ENCODE results near the gene CD63.

The CD63 gene

DNA sequence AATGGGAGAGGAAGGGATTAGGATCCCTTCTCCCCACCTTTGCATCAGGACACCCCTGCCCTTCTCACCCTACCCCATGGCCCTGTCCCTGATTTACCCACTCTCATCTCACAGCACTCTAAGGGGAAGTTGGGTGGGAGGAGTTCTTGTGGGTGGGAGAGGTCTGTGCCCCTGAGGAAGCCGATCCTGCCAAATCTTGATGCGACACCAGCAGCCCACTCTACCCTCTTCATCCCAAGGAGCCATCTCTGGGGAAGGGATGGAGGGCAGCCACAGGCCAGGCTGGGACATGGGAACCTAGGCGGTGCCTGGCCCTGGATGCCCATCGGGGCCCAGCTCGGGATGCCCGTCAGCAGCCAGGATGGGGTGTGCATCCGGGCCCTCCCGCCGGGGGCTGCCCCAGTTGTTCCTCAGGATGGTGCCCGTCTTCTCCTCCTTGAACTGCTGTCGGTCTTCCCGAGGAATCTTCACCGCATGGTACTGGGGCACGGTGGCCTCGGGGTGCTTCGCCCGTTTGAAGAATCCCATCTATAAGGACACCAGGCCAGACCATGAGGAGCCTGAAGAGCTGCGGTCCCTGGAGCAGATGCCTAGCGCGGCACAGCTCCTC is 43.9 kb downstream of the CD63 start:
- no peak for DNase-seq

DNA sequence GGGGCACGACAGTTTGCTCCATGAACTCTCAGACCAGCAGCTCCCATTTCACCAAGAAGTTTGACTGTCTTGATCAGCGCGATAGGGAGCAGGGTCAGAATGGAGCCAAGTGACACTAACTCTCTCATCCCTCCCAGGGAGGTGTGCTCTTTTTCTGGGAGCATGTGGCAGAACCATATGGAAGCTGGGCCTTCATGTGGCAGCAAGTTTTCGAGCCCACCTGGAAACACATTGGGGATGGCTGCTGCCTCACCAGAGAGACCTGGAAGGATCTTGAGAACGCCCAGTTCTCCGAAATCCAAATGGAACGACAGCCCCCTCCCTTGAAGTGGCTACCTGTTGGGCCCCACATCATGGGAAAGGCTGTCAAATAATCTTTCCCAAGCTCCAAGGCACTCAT is 45.1 kb downstream of the CD63 start:
- DNase-seq, result no peak

DNA sequence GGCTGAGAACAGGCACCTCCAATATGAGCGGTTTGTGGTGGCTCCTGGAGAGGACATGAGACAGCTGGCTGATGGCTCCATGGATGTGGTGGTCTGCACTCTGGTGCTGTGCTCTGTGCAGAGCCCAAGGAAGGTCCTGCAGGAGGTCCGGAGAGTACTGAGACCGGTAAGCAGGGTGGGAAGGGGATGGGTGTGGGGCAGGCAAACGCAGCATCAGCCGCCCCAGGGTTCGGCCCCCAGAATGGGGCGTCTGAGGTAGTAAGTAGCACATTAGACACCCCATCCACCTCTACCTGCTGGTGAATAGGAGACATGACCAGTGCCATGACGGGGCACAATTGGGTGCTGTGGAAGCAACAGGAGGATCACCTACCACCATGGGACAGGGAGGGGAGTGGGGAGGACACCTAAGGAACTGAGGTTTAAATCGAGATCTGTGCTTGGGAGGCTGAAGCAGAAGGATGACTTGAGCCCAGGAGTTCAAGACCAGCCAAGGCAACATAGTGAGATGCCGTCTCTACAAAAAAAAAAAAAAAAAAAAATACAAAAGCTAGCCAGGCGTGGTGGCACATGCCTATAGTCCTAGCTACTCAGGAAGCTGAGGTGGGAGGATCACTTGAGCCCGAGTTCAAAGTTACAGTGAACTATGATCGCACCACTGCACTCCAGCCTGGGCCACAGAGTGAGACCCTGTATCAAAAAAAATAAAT is 46.6 kb downstream of the CD63 start:
- no peak for DNase-seq

DNA sequence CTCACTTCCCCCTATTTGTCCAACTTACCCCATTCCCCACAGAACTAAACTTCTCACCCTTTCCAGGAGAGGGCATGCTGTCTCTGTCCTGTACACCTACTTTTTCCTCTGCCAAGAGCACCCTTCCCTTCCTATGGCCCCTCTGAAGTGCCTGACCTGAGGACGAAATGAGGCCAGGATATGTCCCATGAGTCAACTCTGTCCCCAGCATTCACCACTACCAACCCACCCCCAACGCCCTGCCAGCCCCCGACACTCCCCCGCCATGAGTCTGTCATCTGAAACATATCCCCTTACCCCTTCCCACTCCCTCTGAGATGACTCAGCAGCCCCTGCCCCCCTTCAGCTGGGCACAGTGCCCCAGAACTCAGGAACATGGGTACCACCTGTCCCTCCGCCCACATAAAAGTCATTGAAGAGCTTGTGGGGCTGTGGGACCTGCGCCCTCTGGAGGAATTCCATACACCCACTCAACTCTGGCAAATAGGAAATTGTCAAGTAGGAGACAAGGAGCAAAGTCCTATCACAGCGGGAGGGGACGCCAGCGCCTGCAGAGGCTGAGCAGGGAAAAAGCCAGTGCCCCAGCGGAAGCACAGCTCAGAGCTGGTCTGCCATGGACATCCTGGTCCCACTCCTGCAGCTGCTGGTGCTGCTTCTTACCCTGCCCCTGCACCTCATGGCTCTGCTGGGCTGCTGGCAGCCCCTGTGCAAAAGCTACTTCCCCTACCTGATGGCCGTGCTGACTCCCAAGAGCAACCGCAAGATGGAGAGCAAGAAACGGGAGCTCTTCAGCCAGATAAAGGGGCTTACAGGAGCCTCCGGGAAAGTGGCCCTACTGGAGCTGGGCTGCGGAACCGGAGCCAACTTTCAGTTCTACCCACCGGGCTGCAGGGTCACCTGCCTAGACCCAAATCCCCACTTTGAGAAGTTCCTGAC is 47.4 kb downstream of the CD63 start:
- no peak for DNase-seq

DNA sequence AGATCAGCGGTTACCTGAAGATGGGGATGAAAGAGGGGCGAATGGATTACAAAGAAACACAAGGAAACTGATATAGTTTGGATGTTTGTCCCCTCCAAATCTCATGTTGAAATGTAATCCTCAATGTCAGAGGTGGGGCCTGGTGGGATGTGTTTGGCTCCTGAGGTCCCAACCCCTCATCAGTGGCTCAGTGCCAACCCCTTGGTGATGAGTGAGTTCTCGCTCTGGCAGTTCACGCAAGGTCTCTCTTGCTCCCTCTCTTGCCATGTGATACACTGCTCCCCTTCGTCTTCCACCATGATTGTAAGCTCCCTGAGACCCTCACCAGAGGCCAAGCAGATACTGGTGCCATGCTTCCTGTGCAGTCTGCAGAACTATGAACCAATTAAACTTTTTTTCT is 49.1 kb downstream of the CD63 start:
- DNase-seq, result no peak

DNA sequence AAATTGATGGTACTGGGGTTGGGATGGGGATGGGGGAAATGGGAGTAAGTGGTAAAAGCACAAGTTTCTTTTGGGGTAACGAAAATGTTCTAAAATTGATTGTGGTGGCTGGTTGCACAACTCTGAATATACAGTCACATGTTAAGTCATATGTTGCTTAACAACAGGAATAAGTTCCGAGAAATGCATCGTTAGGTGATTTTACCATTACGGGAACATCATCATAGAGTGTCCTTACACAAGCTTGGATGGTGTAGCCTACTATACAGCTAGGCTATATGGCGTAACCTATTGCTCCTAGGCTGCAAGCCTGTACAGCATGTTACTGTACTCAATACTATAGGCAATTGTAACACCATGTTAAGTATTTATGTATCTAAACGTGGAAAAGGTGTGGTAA is 52.1 kb downstream of the CD63 start:
- no peak for DNase-seq

DNA sequence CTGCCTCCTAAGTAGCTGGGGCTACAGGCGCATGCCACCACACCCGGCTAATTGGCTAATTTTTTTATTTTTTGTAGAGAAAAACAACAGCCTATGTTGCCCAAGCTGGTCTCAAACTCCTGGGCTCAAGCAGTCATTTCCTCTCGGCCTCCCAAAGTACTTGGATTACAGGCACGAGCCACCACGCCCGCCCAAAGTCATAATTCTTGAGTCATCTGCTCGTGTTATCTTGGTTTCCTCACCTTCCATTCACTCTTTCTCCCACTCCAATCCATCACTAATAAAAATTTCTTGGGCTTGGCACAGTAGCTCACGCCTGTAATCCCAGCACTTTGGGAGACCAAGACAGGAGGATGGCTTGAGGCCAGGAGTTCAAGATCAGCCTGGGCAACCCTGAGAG is 53.1 kb downstream of the CD63 start:
- no peak for DNase-seq
